ENCODE measurements around the gene GSX1. TPM values are rescaled to one million over a fixed set of nuclear protein-coding genes. Genes with fewer than 3 reads are reported as not detected.

The GSX1 gene
- total RNA-seq, 1 donor from 2014 or later: not detected

DNA sequence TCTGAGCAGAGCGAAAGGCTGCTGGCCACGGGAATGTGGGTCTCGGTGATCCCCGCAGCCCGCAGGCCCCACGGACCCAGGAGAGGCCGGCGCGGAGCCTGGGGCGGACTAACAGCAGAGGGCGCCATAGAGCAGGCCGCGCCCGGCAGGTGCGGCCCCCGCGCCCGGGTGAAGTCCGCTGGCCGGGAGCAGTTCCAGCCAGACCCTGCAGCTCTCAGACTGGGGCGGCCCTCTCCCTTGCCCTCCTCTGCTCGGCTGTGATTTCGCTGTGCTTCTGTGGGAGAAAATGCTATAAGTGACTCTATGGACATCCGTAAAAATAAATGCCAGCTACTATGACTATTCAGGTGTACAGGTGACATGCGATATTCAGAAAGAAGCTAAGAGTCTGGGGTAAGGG is 37.7 kb downstream of the GSX1 start:
- TF ChIP-seq, protein P1, sequence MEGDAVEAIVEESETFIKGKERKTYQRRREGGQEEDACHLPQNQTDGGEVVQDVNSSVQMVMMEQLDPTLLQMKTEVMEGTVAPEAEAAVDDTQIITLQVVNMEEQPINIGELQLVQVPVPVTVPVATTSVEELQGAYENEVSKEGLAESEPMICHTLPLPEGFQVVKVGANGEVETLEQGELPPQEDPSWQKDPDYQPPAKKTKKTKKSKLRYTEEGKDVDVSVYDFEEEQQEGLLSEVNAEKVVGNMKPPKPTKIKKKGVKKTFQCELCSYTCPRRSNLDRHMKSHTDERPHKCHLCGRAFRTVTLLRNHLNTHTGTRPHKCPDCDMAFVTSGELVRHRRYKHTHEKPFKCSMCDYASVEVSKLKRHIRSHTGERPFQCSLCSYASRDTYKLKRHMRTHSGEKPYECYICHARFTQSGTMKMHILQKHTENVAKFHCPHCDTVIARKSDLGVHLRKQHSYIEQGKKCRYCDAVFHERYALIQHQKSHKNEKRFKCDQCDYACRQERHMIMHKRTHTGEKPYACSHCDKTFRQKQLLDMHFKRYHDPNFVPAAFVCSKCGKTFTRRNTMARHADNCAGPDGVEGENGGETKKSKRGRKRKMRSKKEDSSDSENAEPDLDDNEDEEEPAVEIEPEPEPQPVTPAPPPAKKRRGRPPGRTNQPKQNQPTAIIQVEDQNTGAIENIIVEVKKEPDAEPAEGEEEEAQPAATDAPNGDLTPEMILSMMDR (conservative IDR thresholded peaks at IDR 0.05; ENCODE audit: low read depth, low read length): peak; percentile 88
- peak overlapping the region; percentile 34 for H3K4me3 ChIP-seq (ENCODE audit: low read depth, low read length)
- no peak for DNase-seq (ENCODE audit: low read depth)

DNA sequence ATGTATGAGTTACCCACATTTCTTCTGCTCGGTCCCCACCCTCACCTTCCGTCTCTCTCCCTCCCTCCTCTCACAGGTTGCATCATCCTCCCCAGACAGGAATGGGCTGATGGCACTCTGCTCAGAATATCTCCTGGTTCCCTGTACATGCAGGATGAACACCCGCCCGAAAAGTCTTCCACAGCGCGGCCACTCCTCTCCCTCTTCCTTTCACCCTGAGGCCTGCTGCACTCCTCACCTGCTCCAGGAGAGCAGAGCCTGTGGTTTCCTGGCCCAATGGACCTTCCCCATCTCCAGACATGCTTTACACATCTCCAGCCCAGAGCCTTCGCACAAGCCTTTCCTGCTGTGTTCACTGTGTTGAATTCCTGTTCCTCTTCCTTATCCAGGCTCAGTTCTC is 40.9 kb downstream of the GSX1 start:
- no peak for DNase-seq (ENCODE audit: low read depth)
- no peak overlapping the region for H3K4me3 ChIP-seq (ENCODE audit: low read depth, low read length)
- TF ChIP-seq, protein P1 (conservative IDR thresholded peaks at IDR 0.05; ENCODE audit: low read depth, low read length): no peak

DNA sequence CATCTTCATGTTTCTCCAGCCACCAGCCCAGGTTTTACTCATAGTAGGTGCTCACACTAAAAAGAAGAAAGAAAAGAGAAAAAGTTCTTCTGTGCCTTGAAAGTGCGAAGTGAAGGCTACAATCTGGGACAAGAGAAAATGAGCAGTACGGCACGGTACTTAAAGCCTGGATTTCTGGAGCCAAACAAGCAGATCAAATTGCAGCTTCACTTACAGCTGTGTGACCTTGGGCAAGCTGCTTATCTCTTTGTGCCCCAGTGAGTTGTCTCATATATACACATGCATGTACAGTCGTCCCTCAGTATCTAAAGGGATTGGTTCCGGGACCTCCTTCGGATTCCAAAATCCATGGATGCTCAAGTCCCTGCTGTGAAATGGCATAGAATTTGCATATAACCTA is 41.8 kb downstream of the GSX1 start:
- TF ChIP-seq, protein P1 (conservative IDR thresholded peaks at IDR 0.05; ENCODE audit: low read depth, low read length): no peak
- H3K4me3 ChIP-seq (ENCODE audit: low read depth, low read length): no peak overlapping the region

DNA sequence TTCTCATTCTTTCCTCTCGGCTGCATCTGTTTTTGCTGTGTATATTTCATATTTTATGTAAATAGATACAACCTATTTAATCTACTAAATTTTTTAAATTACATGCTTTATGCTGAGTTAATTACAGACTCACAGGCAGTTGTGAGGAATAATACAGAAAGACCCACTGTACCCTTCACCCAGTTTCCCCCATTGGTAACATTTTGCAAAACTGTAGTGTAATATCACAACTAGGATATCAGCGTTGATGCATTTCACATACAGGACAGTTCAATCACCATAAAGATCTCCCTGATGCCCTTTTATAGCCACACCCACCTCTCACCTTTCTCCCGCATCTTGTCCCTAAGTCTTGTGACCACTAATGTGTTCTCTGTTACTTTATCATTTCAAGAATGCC is 43.5 kb downstream of the GSX1 start:
- DNase-seq (ENCODE audit: low read depth): no peak
- no peak overlapping the region for H3K4me3 ChIP-seq (ENCODE audit: low read depth, low read length)
- TF ChIP-seq, protein P1 (conservative IDR thresholded peaks at IDR 0.05; ENCODE audit: low read depth, low read length): no peak

More for the DNA sequence above, 41.8 kb downstream of the GSX1 start:
- no peak for DNase-seq (ENCODE audit: low read depth)

DNA sequence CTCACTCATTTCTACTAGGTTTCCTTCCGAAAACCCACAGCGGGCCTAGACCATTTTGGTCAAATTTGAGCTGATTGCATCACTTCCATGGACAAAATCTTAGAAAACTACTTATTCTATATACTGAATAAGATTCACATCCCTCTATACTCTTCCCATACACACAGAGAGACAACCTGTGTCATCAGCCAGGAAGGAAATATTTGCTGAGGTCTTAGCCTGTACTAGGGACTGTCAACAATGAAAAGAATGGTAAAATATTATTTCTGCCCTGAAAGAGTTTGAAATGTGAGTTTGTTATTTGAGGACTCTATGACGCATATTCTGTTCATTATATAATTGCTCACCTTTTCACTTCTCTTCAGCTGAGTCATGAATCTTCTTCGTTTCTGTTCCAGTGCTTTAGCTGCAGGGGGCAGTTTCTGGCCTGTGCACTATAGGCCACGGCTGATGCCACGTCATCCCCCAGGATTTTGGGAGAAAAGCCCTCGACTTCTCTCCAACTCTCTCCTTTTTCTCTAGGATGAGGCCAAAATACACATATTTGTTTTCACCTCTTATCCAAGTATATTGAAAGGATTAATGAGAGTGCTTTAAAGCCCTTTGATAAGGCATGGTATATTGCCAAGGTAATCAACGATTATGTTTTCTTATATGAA is 47.7 kb downstream of the GSX1 start:
- TF ChIP-seq, protein P1 (conservative IDR thresholded peaks at IDR 0.05; ENCODE audit: low read depth, low read length): no peak
- no peak for DNase-seq (ENCODE audit: low read depth)
- no peak overlapping the region for H3K4me3 ChIP-seq (ENCODE audit: low read depth, low read length)

DNA sequence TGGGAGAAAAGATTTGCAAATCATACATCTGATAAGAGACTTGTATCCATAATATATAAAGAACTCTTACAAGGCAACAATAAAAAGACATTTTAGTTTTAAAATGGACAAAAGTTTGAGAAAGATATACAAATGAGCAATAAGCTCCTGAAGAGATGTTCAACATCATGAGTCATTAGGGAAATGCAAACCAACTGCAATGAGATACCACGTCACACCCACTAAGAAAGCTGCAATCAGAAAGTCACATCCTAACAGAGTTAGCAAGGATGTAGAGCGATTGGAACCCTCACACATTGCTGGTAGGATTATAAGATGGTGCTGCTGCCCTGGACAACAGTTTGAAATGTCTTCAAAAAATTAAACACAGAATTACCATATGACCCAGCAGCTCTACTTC is 50.3 kb downstream of the GSX1 start:
- H3K4me3 ChIP-seq (ENCODE audit: low read depth, low read length): no peak overlapping the region
- TF ChIP-seq, protein P1 (conservative IDR thresholded peaks at IDR 0.05; ENCODE audit: low read depth, low read length): no peak
- DNase-seq (ENCODE audit: low read depth): no peak

Other genes with a start within 250 kb of the GSX1 start
- 4.7 and 9.0 TPM in 2 replicates for gene LNX2, start 172.0 kb upstream of the GSX1 start, total RNA-seq
- gene POLR1D, start 170.6 kb upstream of the GSX1 start, total RNA-seq: 104 and 125 TPM in 2 replicates
- not detected in 2 replicates for gene PDX1, start 127.5 kb downstream of the GSX1 start, total RNA-seq
- not detected in 2 replicates for gene CDX2, start 176.8 kb downstream of the GSX1 start, total RNA-seq
- not detected in 2 replicates for gene URAD, start 196.2 kb downstream of the GSX1 start, total RNA-seq